ENCODE data around the gene MLLT1. TPM values are rescaled to one million over a fixed set of nuclear protein-coding genes. Genes with fewer than 3 reads are reported as not detected.
A peak's percentile ranks its signal among the peaks of the same experiment; 100 is the strongest.

The MLLT1 gene
- total and polyA plus RNA-seq, 4 donors, result 2.1 to 15.6 (median 7.3) TPM

- TF ChIP-seq REST (IDR thresholded peaks at IDR 0.05), result no peak
- TF ChIP-seq RAD21 (IDR thresholded peaks at IDR 0.05), result no peak
Observed at GRCh38 chr19:6278051-6278450, 1.7 kb downstream of the MLLT1 start (continued).

GRCh38 chr19:6276447-6276846 lies 3.3 kb downstream of the MLLT1 start:
- WGBS, result 71% methylated on average over 12 of the region's 12 CpGs
- Histone ChIP-seq H3K36me3 (ENCODE audit: control insufficient read depth in 4 of 4, insufficient read depth in 3 of 4, low read depth in 1 of 4, low read length in 3 of 4) (peaks cover 0 to 4% (median under 1%) of the 10 kb centered on the region in 4 donors), H3K9ac (ENCODE audit: low read depth in 1 of 2, low read length in 2 of 2) (no peak overlapping the region), H3K4me1 (ENCODE audit: control insufficient read depth in 4 of 4, insufficient read depth in 4 of 4, low read length in 3 of 4) (peaks cover 44 to 74% (median 67%) of the 10 kb centered on the region in 4 donors), H3K27ac (ENCODE audit: low read depth in 1 of 2, low read length in 2 of 2) (peak overlapping the region; percentile 94 to 96), H3K9me3 (ENCODE audit: control insufficient read depth in 4 of 4, low read length in 3 of 4) (no peaks in the 10 kb centered on the region), H3K27me3 (ENCODE audit: control insufficient read depth in 4 of 4, insufficient read depth in 4 of 4, low read length in 3 of 4) (no peaks in the 10 kb centered on the region), H3K4me3 (ENCODE audit: low read depth in 1 of 3, low read length in 3 of 3) (no peak overlapping the region)
- no peak for TF ChIP-seq RXRA (IDR thresholded peaks at IDR 0.05)
- TF ChIP-seq YY1 (IDR thresholded peaks at IDR 0.05), result no peak
- TF ChIP-seq NR2F2 (IDR thresholded peaks at IDR 0.05), result no peak
- no peak for TF ChIP-seq SP1 (IDR thresholded peaks at IDR 0.05)
- no peak for TF ChIP-seq EGR1 (IDR thresholded peaks at IDR 0.05; ENCODE audit: low read depth in 2 of 2)
- TF ChIP-seq JUND (IDR thresholded peaks at IDR 0.05), result no peak
- no peak for TF ChIP-seq ZBTB33 (IDR thresholded peaks at IDR 0.05)
- TF ChIP-seq RAD21 (IDR thresholded peaks at IDR 0.05), result no peak
- TF ChIP-seq ATF3 (IDR thresholded peaks at IDR 0.05), result no peak
- TF ChIP-seq FOXA2 (IDR thresholded peaks at IDR 0.05), result no peak
- no peak for TF ChIP-seq REST (IDR thresholded peaks at IDR 0.05)
- TF ChIP-seq MAX (IDR thresholded peaks at IDR 0.05), result no peak
- no peak for TF ChIP-seq HNF4G (IDR thresholded peaks at IDR 0.05)
- TF ChIP-seq TAF1 (conservative IDR thresholded peaks at IDR 0.05), result no peak
- no peak for TF ChIP-seq GABPA (IDR thresholded peaks at IDR 0.05 in 1 of 2, conservative IDR thresholded peaks at IDR 0.05 in 1 of 2)
- TF ChIP-seq HNF4A (conservative IDR thresholded peaks at IDR 0.05), result no peak
- no peak for DNase-seq (ENCODE audit: low spot score)
